WTC11 (cell line): ENCODE measurements around the gene FOXP4.

Source experiments
- CTCF ChIP-seq: fragments of 200-600 bp; IDR thresholded peaks from 2 replicates; pipeline ENCODE4 v1.8.0; 2022; ENCODE audit warnings: antibody characterized with exemption
- MLX ChIP-seq: sonication (generic); formaldehyde crosslinking; IDR thresholded peaks from 2 replicates; pipeline ENCODE4 v1.8.1; 2023; ENCODE audit warnings: mild to moderate bottlenecking, missing genetic modification reagents, moderate library complexity
- SMAD3 ChIP-seq: sonication (generic); formaldehyde crosslinking; IDR thresholded peaks from 2 replicates; pipeline ENCODE4 v1.8.0; 2022; ENCODE audit warnings: missing genetic modification reagents, mild to moderate bottlenecking, borderline replicate concordance

- no peak for TF ChIP-seq MLX (CRISPR knock-in tag)
- TF ChIP-seq SMAD3 (CRISPR knock-in tag) = no peak
- no peak for TF ChIP-seq CTCF
Observed at GRCh38 chr6:41599015-41599851, 53.1 kb downstream of the FOXP4 start.
